Lung (tissue), 12 donors: ENCODE results near the gene SLC2A10. TPM values are rescaled to one million over a fixed set of nuclear protein-coding genes. Genes with fewer than 3 reads are reported as not detected.
A peak's percentile ranks its signal among the peaks of the same experiment; 100 is the strongest.

Source experiments
- ATAC-seq: fragments of 200-7000 bp; cut with Tn5 transposase; one replicate; pipeline ENCODE4 v1.9.1; 2020; ENCODE audit warnings: moderate number of reproducible peaks; ENCODE audit not compliant: insufficient read depth, low FRiP score
- DNase-seq, 3 donors: peaks; one replicate each; pipeline ENCODE4 v3.0.0-alpha.2; 2013 to 2017
- H3K27ac ChIP-seq, 2 donors: one replicate each; pipeline ENCODE4 v1.5.1; 2013; ENCODE audit warnings: mild to moderate bottlenecking in 2 of 2, moderate library complexity in 2 of 2, control low read depth in 1 of 2, inconsistent platforms in 1 of 2, low read depth in 1 of 2, low read length in 1 of 2
- H3K27me3 ChIP-seq, 3 donors: one replicate each; pipeline ENCODE4 v1.5.1; 2013; ENCODE audit warnings: low read length in 2 of 3; ENCODE audit not compliant: control insufficient read depth in 3 of 3, insufficient read depth in 3 of 3
- H3K36me3 ChIP-seq, 4 donors: one replicate each; pipeline ENCODE4 v1.5.1; 2013; ENCODE audit warnings: low read length in 4 of 4, mild to moderate bottlenecking in 1 of 4, moderate library complexity in 1 of 4; ENCODE audit not compliant: control insufficient read depth in 4 of 4, insufficient read depth in 4 of 4
- H3K4me1 ChIP-seq, 5 donors: one replicate each; pipeline ENCODE4 v1.5.1; 2013; ENCODE audit warnings: low read length in 5 of 5, mild to moderate bottlenecking in 2 of 5, moderate library complexity in 1 of 5; ENCODE audit not compliant: control insufficient read depth in 5 of 5, insufficient read depth in 5 of 5
- H3K4me3 ChIP-seq: one replicate; pipeline ENCODE4 v1.5.1; 2013; ENCODE audit warnings: mild to moderate bottlenecking, control low read depth, moderate library complexity
- H3K9ac ChIP-seq, 2 donors: one replicate each; pipeline ENCODE4 v1.5.1; 2013; ENCODE audit warnings: low read length in 2 of 2, control low read depth in 1 of 2; ENCODE audit not compliant: insufficient read depth in 1 of 2
- H3K9me3 ChIP-seq, 4 donors: one replicate each; pipeline ENCODE4 v1.5.1; 2013; ENCODE audit warnings: low read length in 3 of 4, mild to moderate bottlenecking in 1 of 4, moderate library complexity in 1 of 4; ENCODE audit not compliant: control insufficient read depth in 4 of 4, insufficient read depth in 3 of 4
- WGBS, 2 donors: extraction: QIAGEN DNeasy Blood & Tissue Kit; methylation state at CpG; one replicate each; pipeline ENCODE4 v1.1.7; 2013; 5-methylcytosine and 5-hydroxymethylcytosine counted together
- polyA plus RNA-seq, 2 donors: library from polyadenylated mRNA; stranded (reverse); fragments of 200-250 nt; gene quantifications; one replicate each; pipeline ENCODE4 v1.2.1, GENCODE V29; 2013
- total RNA-seq, 2 donors: library from RNA; depleted of rRNA in 1 of 2; stranded (reverse); fragments of >200 nt in 1 of 2; gene quantifications; one replicate each; pipeline ENCODE4 v1.2.1, GENCODE V29; 2014 to 2021
- TF ChIP-seq, protein P1 (sequence below): IDR thresholded peaks from 2 replicates; pipeline ENCODE4 v1.5.1; 2012; ENCODE audit warnings: mild to moderate bottlenecking; ENCODE audit errors: control extremely low read depth, extremely low read depth
- donor health status: control.
- donor health status: control.
- donor health status: Bipolar disorder and iron deficiency.
- donor health status: healthy.
- donor health status: DM: yes; HTN: yes; CAD: no.

SLC2A10 gene
- total and polyA plus RNA-seq, 4 donors = 7.4 to 20.6 (median 12.1) TPM

DNA sequence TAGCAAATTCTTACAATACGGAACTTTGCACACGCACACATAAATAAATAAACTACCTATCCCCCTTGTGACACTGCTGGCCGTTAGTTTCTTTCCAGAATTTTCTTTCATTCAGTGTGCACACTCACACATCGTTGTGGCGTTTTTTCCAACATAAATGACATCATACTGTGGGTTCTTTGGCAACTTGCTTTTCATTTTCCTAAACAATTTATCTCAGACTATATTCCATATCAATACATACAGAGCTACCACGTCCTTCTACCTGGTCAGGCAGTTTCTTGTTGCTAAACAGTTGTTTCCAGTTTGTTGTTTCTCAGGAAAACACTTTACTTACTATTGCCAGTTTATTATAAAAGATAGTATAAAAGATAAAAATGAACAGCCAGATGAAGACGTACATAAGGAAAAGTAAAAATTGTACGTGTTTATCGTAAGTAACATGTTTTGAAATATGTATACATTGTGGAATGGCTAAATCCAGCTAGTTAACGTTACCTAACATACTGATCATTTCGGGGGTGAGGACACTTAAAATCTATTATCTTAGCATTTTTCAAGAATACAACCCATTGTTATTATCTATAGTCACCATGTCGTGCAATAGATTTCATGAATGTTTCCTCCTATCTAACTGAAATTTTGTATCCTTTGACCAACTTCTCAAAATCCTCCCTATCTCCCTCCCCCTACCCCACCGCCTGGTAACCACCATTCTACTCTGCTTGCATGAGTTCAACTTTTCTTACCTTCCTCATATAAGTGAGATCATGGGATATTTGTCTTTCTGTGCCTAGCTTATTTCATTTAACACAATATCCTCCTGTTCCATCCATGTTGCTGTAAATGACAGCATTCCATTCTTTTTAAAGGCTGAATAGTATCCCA is 19.0 kb upstream of the SLC2A10 start:
- ATAC-seq (no peak), DNase-seq (peak in 2 of 3 donors; percentile 44 to 54)
- no peak overlapping the region for H3K4me3 ChIP-seq
- TF ChIP-seq, protein P1, sequence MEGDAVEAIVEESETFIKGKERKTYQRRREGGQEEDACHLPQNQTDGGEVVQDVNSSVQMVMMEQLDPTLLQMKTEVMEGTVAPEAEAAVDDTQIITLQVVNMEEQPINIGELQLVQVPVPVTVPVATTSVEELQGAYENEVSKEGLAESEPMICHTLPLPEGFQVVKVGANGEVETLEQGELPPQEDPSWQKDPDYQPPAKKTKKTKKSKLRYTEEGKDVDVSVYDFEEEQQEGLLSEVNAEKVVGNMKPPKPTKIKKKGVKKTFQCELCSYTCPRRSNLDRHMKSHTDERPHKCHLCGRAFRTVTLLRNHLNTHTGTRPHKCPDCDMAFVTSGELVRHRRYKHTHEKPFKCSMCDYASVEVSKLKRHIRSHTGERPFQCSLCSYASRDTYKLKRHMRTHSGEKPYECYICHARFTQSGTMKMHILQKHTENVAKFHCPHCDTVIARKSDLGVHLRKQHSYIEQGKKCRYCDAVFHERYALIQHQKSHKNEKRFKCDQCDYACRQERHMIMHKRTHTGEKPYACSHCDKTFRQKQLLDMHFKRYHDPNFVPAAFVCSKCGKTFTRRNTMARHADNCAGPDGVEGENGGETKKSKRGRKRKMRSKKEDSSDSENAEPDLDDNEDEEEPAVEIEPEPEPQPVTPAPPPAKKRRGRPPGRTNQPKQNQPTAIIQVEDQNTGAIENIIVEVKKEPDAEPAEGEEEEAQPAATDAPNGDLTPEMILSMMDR = no peak
- H3K9me3 ChIP-seq = no peaks in the 10 kb centered on the region
- H3K36me3 ChIP-seq = peaks cover 0 to 9% (median 3%) of the 10 kb centered on the region in 4 donors
- H3K4me1 ChIP-seq = peaks cover 0 to 13% (median 1%) of the 10 kb centered on the region in 5 donors
- peak overlapping the region in 1 of 2 donors; percentile 80 for H3K27ac ChIP-seq
- H3K9ac ChIP-seq = peak overlapping the region in 1 of 2 donors; percentile 77
- H3K27me3 ChIP-seq = no peaks in the 10 kb centered on the region
- WGBS, 2 donors = 39 to 48% methylated on average over 13 of the region's 13 CpGs

DNA sequence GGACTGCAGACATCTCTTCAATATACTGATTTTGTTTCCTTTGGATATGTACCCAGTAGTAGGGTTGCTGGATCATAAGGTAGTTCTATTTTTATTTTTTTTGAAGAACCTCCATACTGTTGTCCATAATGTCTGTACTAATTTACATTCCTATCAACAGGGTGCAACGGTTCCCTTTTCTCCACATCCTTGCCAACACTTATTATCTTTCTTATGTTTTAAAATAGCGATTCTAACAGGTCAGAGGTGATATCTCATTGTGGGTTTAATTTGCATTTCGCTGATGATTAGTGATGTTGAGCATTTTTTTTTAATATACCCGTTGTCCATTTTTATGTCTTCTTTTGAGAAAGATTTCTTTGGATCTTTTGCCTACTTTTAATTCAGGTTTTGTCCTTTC is 18.3 kb upstream of the SLC2A10 start:
- H3K4me1 ChIP-seq = peaks cover 0 to 13% (median 1%) of the 10 kb centered on the region in 5 donors
- H3K36me3 ChIP-seq = peaks cover 0 to 3% (median 3%) of the 10 kb centered on the region in 4 donors
- WGBS, 2 donors = 57 to 87% methylated on average over 4 of the region's 4 CpGs
- H3K9me3 ChIP-seq = no peaks in the 10 kb centered on the region
- no peak for DNase-seq
- no peak overlapping the region for H3K27ac ChIP-seq
- no peak for ATAC-seq
- TF ChIP-seq, protein P1 = no peak
- H3K4me3 ChIP-seq = no peak overlapping the region
- H3K9ac ChIP-seq = no peak overlapping the region
- H3K27me3 ChIP-seq = no peaks in the 10 kb centered on the region

DNA sequence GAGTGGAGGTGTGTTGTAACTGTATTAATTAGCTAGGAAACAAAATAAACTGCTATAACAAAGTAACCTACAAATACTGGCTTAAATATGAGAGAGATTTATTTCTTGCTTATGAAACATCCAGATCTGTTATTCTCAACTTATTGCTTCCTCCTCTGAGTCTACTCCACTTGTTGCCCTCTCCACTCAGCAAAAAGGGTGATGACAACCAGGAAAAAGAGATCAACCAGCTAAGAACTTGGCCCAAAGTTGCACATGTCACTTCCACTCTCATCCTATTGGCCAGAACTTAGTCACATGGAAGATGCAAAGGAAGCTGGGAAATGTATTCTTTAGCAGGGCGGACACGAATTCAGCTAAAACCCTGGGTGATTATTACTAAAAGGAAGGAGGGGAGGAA is 15.0 kb upstream of the SLC2A10 start:
- Histone ChIP-seq H3K9me3 (peaks cover 0 to under 1% (median 0%) of the 10 kb centered on the region in 4 donors), H3K4me1 (peaks cover 0 to 4% (median 0%) of the 10 kb centered on the region in 5 donors), H3K27me3 (no peaks in the 10 kb centered on the region), H3K9ac (no peak overlapping the region), H3K4me3 (no peak overlapping the region), H3K27ac (peak overlapping the region in 1 of 2 donors; percentile 33), H3K36me3 (no peaks in the 10 kb centered on the region)
- ATAC-seq (peak; percentile 13), DNase-seq (peak in 1 of 3 donors; percentile 56)
- TF ChIP-seq, protein P1 = no peak
- 53 to 56% methylated on average over 2 of the region's 2 CpGs for WGBS, 2 donors
